ENCODE results near the gene SEBOX. TPM values are rescaled to one million over a fixed set of nuclear protein-coding genes. Genes with fewer than 3 reads are reported as not detected.

SEBOX gene
- total and polyA plus RNA-seq, 3 donors from 2014 or later, result not detected

GRCh38 chr17:28390984-28391383 is 26.0 kb upstream of the SEBOX start:
- intact Hi-C loops (cut with DNase I; ENCODE audit: low total_unique reads), result no loop called here
- WGBS, 2 donors, result 85 to 89% methylated on average over 1 of the region's 1 CpG

GRCh38 chr17:28390563-28390962 is 25.6 kb upstream of the SEBOX start:
- H3K4me1 ChIP-seq, result no peaks in the 10 kb centered on the region
- H3K27ac ChIP-seq, result no peak overlapping the region
- intact Hi-C loops (cut with DNase I; ENCODE audit: low total_unique reads), result no loop called here
- DNase-seq, result no peak
- H3K9me3 ChIP-seq, result no peaks in the 10 kb centered on the region
- 92 to 95% methylated on average over 2 of the region's 2 CpGs for WGBS, 2 donors
- no peak overlapping the region for H3K4me3 ChIP-seq
- H3K27me3 ChIP-seq, result no peaks in the 10 kb centered on the region
- TF ChIP-seq POLR2A (IDR thresholded peaks at IDR 0.05), result no peak
- TF ChIP-seq, protein P1, sequence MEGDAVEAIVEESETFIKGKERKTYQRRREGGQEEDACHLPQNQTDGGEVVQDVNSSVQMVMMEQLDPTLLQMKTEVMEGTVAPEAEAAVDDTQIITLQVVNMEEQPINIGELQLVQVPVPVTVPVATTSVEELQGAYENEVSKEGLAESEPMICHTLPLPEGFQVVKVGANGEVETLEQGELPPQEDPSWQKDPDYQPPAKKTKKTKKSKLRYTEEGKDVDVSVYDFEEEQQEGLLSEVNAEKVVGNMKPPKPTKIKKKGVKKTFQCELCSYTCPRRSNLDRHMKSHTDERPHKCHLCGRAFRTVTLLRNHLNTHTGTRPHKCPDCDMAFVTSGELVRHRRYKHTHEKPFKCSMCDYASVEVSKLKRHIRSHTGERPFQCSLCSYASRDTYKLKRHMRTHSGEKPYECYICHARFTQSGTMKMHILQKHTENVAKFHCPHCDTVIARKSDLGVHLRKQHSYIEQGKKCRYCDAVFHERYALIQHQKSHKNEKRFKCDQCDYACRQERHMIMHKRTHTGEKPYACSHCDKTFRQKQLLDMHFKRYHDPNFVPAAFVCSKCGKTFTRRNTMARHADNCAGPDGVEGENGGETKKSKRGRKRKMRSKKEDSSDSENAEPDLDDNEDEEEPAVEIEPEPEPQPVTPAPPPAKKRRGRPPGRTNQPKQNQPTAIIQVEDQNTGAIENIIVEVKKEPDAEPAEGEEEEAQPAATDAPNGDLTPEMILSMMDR (IDR thresholded peaks at IDR 0.05), result no peak
- no peaks in the 10 kb centered on the region for H3K36me3 ChIP-seq (ENCODE audit: low read depth, missing control alignments)

More at GRCh38 chr17:28390984-28391383, 26.0 kb upstream of the SEBOX start:
- no peak for DNase-seq
- TF ChIP-seq, protein P1 (IDR thresholded peaks at IDR 0.05), result no peak
- no peak for TF ChIP-seq POLR2A (IDR thresholded peaks at IDR 0.05)
- no peaks in the 10 kb centered on the region for H3K4me1 ChIP-seq
- no peak overlapping the region for H3K4me3 ChIP-seq
- H3K9me3 ChIP-seq, result no peaks in the 10 kb centered on the region
- no peak overlapping the region for H3K27ac ChIP-seq
- H3K36me3 ChIP-seq (ENCODE audit: low read depth, missing control alignments), result no peaks in the 10 kb centered on the region
- H3K27me3 ChIP-seq, result no peaks in the 10 kb centered on the region

DNA sequence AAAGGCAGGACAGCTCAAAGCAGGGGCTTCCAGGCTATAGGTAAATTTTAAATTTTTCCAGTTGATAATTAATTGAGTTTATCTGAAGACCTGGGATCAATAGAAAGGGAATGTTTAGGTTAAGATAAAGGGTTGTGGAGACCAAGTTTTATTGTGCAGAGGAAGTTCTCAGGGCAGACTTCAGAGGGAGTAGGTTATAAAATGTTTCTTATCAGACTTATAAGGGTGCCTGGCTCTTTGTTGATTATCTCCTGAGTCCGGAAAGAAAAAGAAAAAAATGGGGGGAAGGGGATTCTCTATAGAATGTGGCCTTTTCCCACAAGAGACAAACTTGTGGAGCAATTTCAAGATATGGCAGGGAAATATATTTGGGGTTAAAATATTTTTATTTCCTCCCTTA is 25.1 kb upstream of the SEBOX start:
- Histone ChIP-seq H3K9me3 (no peaks in the 10 kb centered on the region), H3K4me1 (no peaks in the 10 kb centered on the region), H3K27ac (no peak overlapping the region), H3K27me3 (no peaks in the 10 kb centered on the region), H3K36me3 (ENCODE audit: low read depth, missing control alignments) (no peaks in the 10 kb centered on the region), H3K4me3 (no peak overlapping the region)
- TF ChIP-seq, protein P1 (IDR thresholded peaks at IDR 0.05), result no peak
- intact Hi-C loops (cut with DNase I; ENCODE audit: low total_unique reads), result no loop called here
- DNase-seq, result no peak
- WGBS, 2 donors, result 77 to 79% methylated on average over 1 of the region's 1 CpG

DNA sequence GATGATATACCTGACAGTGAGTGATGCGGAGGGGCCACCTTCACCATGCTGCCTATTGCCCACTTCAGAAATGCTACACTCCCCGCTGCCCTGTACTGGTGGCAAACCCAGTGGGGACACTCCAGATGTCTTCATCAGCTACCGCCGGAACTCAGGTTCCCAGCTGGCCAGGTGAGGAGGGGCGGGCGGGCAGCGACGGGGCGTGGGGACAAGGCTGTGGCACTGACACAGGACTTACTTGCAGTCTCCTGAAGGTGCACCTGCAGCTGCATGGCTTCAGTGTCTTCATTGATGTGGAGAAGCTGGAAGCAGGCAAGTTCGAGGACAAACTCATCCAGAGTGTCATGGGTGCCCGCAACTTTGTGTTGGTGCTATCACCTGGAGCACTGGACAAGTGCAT is 23.1 kb upstream of the SEBOX start:
- Histone ChIP-seq H3K9me3 (no peaks in the 10 kb centered on the region), H3K4me3 (no peak overlapping the region), H3K4me1 (no peaks in the 10 kb centered on the region), H3K36me3 (ENCODE audit: low read depth, missing control alignments) (no peaks in the 10 kb centered on the region), H3K27ac (no peak overlapping the region), H3K27me3 (no peaks in the 10 kb centered on the region)
- no peak for DNase-seq
- TF ChIP-seq POLR2A (IDR thresholded peaks at IDR 0.05), result no peak
- TF ChIP-seq, protein P1 (IDR thresholded peaks at IDR 0.05), result no peak
- intact Hi-C loops (cut with DNase I; ENCODE audit: low total_unique reads), result no loop called here
- 99% methylated on average over 11 of the region's 11 CpGs; no CpG with 5 or more reads in 1 of the 2 donors for WGBS, 2 donors

DNA sequence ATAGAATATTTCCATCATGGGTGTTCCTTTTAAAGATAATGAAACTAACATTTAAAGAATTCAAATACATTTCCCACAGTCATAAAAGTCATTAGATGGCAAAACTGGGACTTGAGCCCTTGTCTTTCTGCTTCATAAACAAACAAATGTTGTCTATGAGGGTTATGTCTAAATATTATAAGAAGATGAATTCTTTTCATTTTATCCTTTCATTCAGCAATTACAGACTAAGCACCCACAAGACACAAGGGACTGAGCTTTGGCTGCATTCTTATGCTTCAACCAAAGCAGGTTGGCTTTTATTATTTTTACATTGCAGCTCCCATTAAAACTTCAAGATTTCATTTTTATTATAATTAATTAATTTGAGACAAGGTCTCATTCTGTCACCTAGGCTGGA is 21.4 kb upstream of the SEBOX start:
- Histone ChIP-seq H3K9me3 (no peaks in the 10 kb centered on the region), H3K27me3 (no peaks in the 10 kb centered on the region), H3K36me3 (ENCODE audit: low read depth, missing control alignments) (no peaks in the 10 kb centered on the region), H3K4me1 (no peaks in the 10 kb centered on the region), H3K4me3 (no peak overlapping the region), H3K27ac (no peak overlapping the region)
- no peak for DNase-seq
- intact Hi-C loops (cut with DNase I; ENCODE audit: low total_unique reads), result no loop called here
- TF ChIP-seq, protein P1 (IDR thresholded peaks at IDR 0.05), result no peak
- no peak for TF ChIP-seq POLR2A (IDR thresholded peaks at IDR 0.05)

All from testis (tissue), 3 donors.